H9 (cell line): ENCODE results near the gene GPR12. TPM values are rescaled to one million over a fixed set of nuclear protein-coding genes. Genes with fewer than 3 reads are reported as not detected.

Source experiments
- DNase-seq: peaks from one replicate; pipeline ENCODE4 v3.0.0-alpha.2; 2017
- H2AFZ ChIP-seq: one replicate; pipeline ENCODE4 v1.6.1; 2013; ENCODE audit warnings: mild to moderate bottlenecking, low read length, control low read depth, moderate library complexity
- H2AK5ac ChIP-seq: 2 replicates; pipeline ENCODE4 v1.6.1; 2013; ENCODE audit warnings: low read length, control low read depth, mixed read lengths; ENCODE audit not compliant: insufficient read length
- H2BK120ac ChIP-seq: one replicate; pipeline ENCODE4 v1.6.1; 2013; ENCODE audit warnings: low read depth, mild to moderate bottlenecking, low read length, control low read depth, inconsistent platforms; ENCODE audit not compliant: poor library complexity, severe bottlenecking
- H2BK12ac ChIP-seq: 2 replicates; pipeline ENCODE4 v1.6.1; 2013; ENCODE audit warnings: low read length, control low read depth, mixed read lengths, low read depth; ENCODE audit not compliant: insufficient read length
- H2BK15ac ChIP-seq: 2 replicates; pipeline ENCODE4 v1.6.1; 2013; ENCODE audit warnings: low read depth, low read length, control low read depth
- H2BK20ac ChIP-seq: one replicate; pipeline ENCODE4 v1.6.1; 2013; ENCODE audit warnings: low read depth, mild to moderate bottlenecking, low read length, control low read depth, inconsistent platforms; ENCODE audit not compliant: poor library complexity, severe bottlenecking
- H2BK5ac ChIP-seq: 2 replicates; pipeline ENCODE4 v1.6.1; 2013; ENCODE audit warnings: low read length, control low read depth, mixed read lengths; ENCODE audit not compliant: insufficient read length
- H3K14ac ChIP-seq: 2 replicates; pipeline ENCODE4 v1.6.1; 2013; ENCODE audit warnings: low read length, control low read depth; ENCODE audit not compliant: insufficient read depth
- H3K18ac ChIP-seq: 2 replicates; pipeline ENCODE4 v1.6.1; 2013; ENCODE audit warnings: low read depth, mild to moderate bottlenecking, mixed read lengths, low read length, control low read depth; ENCODE audit not compliant: insufficient read length
- H3K23ac ChIP-seq: 2 replicates; pipeline ENCODE4 v1.6.1; 2013; ENCODE audit warnings: low read length, control low read depth, mixed read lengths, low read depth; ENCODE audit not compliant: insufficient read length
- H3K23me2 ChIP-seq: 2 replicates; pipeline ENCODE4 v1.6.1; 2013; ENCODE audit warnings: low read depth, mild to moderate bottlenecking, mixed read lengths, low read length, control low read depth; ENCODE audit not compliant: insufficient read length, poor library complexity, severe bottlenecking
- H3K27ac ChIP-seq: 2 replicates; pipeline ENCODE4 v1.5.1; 2013; ENCODE audit warnings: low read length, control low read depth, mixed read lengths, low read depth; ENCODE audit not compliant: insufficient read length
- H3K27me3 ChIP-seq: 2 replicates; pipeline ENCODE4 v1.6.1; 2013; ENCODE audit warnings: low read length, control low read depth, inconsistent platforms; ENCODE audit not compliant: insufficient read depth
- H3K4ac ChIP-seq: 2 replicates; pipeline ENCODE4 v1.6.1; 2013; ENCODE audit warnings: low read depth, mild to moderate bottlenecking, control low read depth, inconsistent platforms, low read length, moderate library complexity
- H3K4me1 ChIP-seq: 2 replicates; pipeline ENCODE4 v1.6.1; 2013; ENCODE audit warnings: low read length, control low read depth, inconsistent platforms; ENCODE audit not compliant: insufficient read depth
- H3K4me2 ChIP-seq: 2 replicates; pipeline ENCODE4 v1.6.1; 2013; ENCODE audit warnings: low read length, control low read depth, mixed read lengths; ENCODE audit not compliant: insufficient read length, insufficient read depth
- H3K56ac ChIP-seq: 2 replicates; pipeline ENCODE4 v1.6.1; 2013; ENCODE audit warnings: low read depth, mild to moderate bottlenecking, mixed read lengths, low read length, control low read depth; ENCODE audit not compliant: insufficient read length
- H3K79me1 ChIP-seq: 2 replicates; pipeline ENCODE4 v1.6.1; 2013; ENCODE audit warnings: low read depth, mild to moderate bottlenecking, moderate library complexity, low read length, control low read depth, inconsistent platforms; ENCODE audit not compliant: insufficient read depth, poor library complexity, severe bottlenecking
- H3K79me2 ChIP-seq: 2 replicates; pipeline ENCODE4 v1.6.1; 2013; ENCODE audit warnings: low read length, control low read depth, inconsistent platforms; ENCODE audit not compliant: insufficient read depth
- H3K9ac ChIP-seq: 2 replicates; pipeline ENCODE4 v1.6.1; 2013; ENCODE audit warnings: low read length, control low read depth, mixed read lengths; ENCODE audit not compliant: insufficient read length; ENCODE audit errors: extremely low read depth
- H3K9me3 ChIP-seq: one replicate; pipeline ENCODE4 v1.6.1; 2013; ENCODE audit warnings: low read depth, low read length, inconsistent platforms; ENCODE audit not compliant: control insufficient read depth
- H3T11ph ChIP-seq: one replicate; pipeline ENCODE4 v1.6.1; 2013; ENCODE audit warnings: mild to moderate bottlenecking, low read length, control low read depth, inconsistent platforms
- H4K20me1 ChIP-seq: one replicate; pipeline ENCODE4 v1.6.1; 2013; ENCODE audit not compliant: control insufficient read depth, insufficient read length, insufficient read depth
- H4K5ac ChIP-seq: 2 replicates; pipeline ENCODE4 v1.6.1; 2013; ENCODE audit warnings: low read depth, mild to moderate bottlenecking, mixed read lengths, low read length, control low read depth; ENCODE audit not compliant: insufficient read length
- H4K8ac ChIP-seq: replicated peaks from 2 replicates; pipeline ENCODE4 v1.6.1; 2013; ENCODE audit warnings: low read length, control low read depth, mixed read lengths, low read depth; ENCODE audit not compliant: insufficient read length
- H4K91ac ChIP-seq: 2 replicates; pipeline ENCODE4 v1.6.1; 2013; ENCODE audit warnings: low read depth, mild to moderate bottlenecking, moderate library complexity, mixed read lengths, low read length, control low read depth; ENCODE audit not compliant: insufficient read length
- H3K27ac Mint-ChIP-seq, 3 experiments: 2 replicates in 2 of 3; 3 replicates in 1 of 3; pipeline ENCODE4 v1.8.0; 2020 to 2021; ENCODE audit warnings: mixed read lengths in 3 of 3, mild to moderate bottlenecking in 1 of 3, moderate library complexity in 1 of 3
- H3K27me3 Mint-ChIP-seq: 2 replicates; pipeline ENCODE4 v1.8.0; 2021; ENCODE audit warnings: low read depth, mild to moderate bottlenecking, moderate library complexity, mixed read lengths
- H3K36me3 Mint-ChIP-seq, 3 experiments: 2 replicates in 2 of 3; 3 replicates in 1 of 3; pipeline ENCODE4 v1.8.0; 2020 to 2021; ENCODE audit warnings: low read depth in 3 of 3, mixed read lengths in 3 of 3; ENCODE audit not compliant: insufficient read depth in 1 of 3
- H3K4me1 Mint-ChIP-seq, 2 experiments: 2 replicates each; pipeline ENCODE4 v1.8.0; 2020; ENCODE audit warnings: mixed read lengths in 2 of 2
- H3K4me3 Mint-ChIP-seq, 2 experiments: 2 replicates in 1 of 2; 3 replicates in 1 of 2; pipeline ENCODE4 v1.8.0; 2020 to 2021; ENCODE audit warnings: mild to moderate bottlenecking in 2 of 2, mixed read lengths in 2 of 2, moderate library complexity in 1 of 2
- H3K9me3 Mint-ChIP-seq, 2 experiments: 2 replicates in 1 of 2; 3 replicates in 1 of 2; pipeline ENCODE4 v1.8.0; 2020; ENCODE audit warnings: mild to moderate bottlenecking in 2 of 2, mixed read lengths in 2 of 2, moderate library complexity in 1 of 2
- CTCF ChIP-seq: fragments of 200-600 bp; sonication (generic); conservative IDR thresholded peaks from 3 replicates; pipeline ENCODE4 v1.8.0; 2021; ENCODE audit warnings: antibody characterized with exemption, mild to moderate bottlenecking
- WGBS: extraction: QIAGEN DNeasy Blood & Tissue Kit; methylation state at CpG from one replicate; pipeline ENCODE4 v1.1.7; 2013; ENCODE audit warnings: missing lambda C conversion rate, low lambda C conversion rate, mixed read lengths; ENCODE audit not compliant: insufficient read length; ENCODE audit errors: extremely low coverage; 5-methylcytosine and 5-hydroxymethylcytosine counted together
- total RNA-seq: library from RNA; stranded (reverse); gene quantifications from 2 replicates; pipeline ENCODE4 v1.2.1, GENCODE V29; 2021

Gene GPR12
- total RNA-seq, 1 experiment from 2014 or later: not detected

DNA sequence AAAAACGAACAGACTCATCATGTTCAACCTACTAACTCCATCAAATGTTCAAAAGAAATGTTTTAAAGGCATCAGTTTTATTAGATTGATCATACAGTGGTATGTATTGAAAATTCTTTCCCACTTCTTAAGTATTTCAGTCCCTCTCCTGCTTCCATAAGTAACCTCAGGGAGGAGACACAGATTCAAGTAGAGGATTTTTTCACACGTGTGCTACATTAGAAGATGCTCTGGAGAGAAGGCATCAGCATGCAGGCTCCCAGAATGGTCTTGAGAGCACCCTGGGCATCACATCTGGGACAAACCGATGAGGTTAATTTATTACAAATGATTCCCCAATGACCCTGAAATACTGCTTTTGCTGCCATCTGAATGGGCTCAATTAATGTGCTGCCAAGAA lies 3.6 kb downstream of the GPR12 start:
- Histone ChIP-seq H3K23ac (no peak overlapping the region), H3K79me1 (no peaks in the 10 kb centered on the region), H3K4me1 (no peaks in the 10 kb centered on the region), H3K23me2 (peaks cover 6% of the 10 kb centered on the region), H3K4ac (no peak overlapping the region), H3K14ac (no peak overlapping the region), H4K8ac (no peak overlapping the region), H4K5ac (no peak overlapping the region), H3K27ac (no peak overlapping the region), H2BK5ac (no peak overlapping the region), H3K79me2 (no peaks in the 10 kb centered on the region), H4K91ac (no peak overlapping the region), H3K27me3 (peaks cover 29% of the 10 kb centered on the region), H2BK20ac (no peak overlapping the region), H3T11ph (no peak overlapping the region), H2BK15ac (no peak overlapping the region), H4K20me1 (no peaks in the 10 kb centered on the region), H3K18ac (no peak overlapping the region), H3K9ac (no peak overlapping the region), H3K4me2 (no peak overlapping the region), H2BK120ac (no peak overlapping the region), H3K9me3 (no peaks in the 10 kb centered on the region), H2AFZ (no peak overlapping the region), H2BK12ac (no peak overlapping the region), H2AK5ac (no peak overlapping the region), H3K56ac (no peak overlapping the region)
- TF ChIP-seq CTCF: no peak
- no CpG with 5 or more reads among the region's 3 CpGs for WGBS
- Mint-ChIP-seq H3K9me3 (no peaks in the 10 kb centered on the region; a peak in 1 of 5 replicates), H3K4me3 (no peak overlapping the region), H3K36me3 (no peaks in the 10 kb centered on the region; a peak in 1 of 7 replicates), H3K4me1 (peaks cover 15 to 20% of the 10 kb centered on the region in 2 experiments), H3K27ac (no peak overlapping the region), H3K27me3 (peaks cover 63% of the 10 kb centered on the region)
- no peak for DNase-seq
